ENCODE measurements around the gene ABHD17A. TPM values are rescaled to one million over a fixed set of nuclear protein-coding genes. Genes with fewer than 3 reads are reported as not detected.

Gene ABHD17A
- total and polyA plus RNA-seq, 9 of the 15 experiments (the other 6 are each of a cell fraction or from before 2014, with no cell fraction given) = 0.04 to 135 (median 21.8) TPM; not detected in 1

Other genes starting within 250 kb of the ABHD17A start
Only the 7 nearest of the 12 such genes appear.
- gene ATP8B3, start 73.2 kb downstream of the ABHD17A start, total RNA-seq (2014; rRNA removed) = 3.2 and 5.0 TPM in 2 replicates
- 3.2 and 3.6 TPM in 2 replicates for gene ATP8B3, start 73.2 kb downstream of the ABHD17A start, total RNA-seq (2014; rRNA removed; fragmentation: Illumina TruSeq; extraction: Trizol)
- gene ATP8B3, start 73.2 kb downstream of the ABHD17A start, total RNA-seq (2015; rRNA removed; fragmentation: Illumina TruSeq; extraction: Trizol) = 3.8 and 4.3 TPM in 2 replicates
- 12.3 and 13.2 TPM in 2 replicates for gene ATP8B3, start 73.2 kb downstream of the ABHD17A start, total RNA-seq (2021)
- gene ATP8B3, start 73.2 kb downstream of the ABHD17A start, polyA plus RNA-seq (2011; rRNA removed) = 8.3 and 13.2 TPM in 2 replicates
- gene ATP8B3, start 73.2 kb downstream of the ABHD17A start, polyA plus RNA-seq (2014; fragmentation: Illumina TruSeq; extraction: Trizol) = 6.0 and 6.4 TPM in 2 replicates
- gene ATP8B3, start 73.2 kb downstream of the ABHD17A start, polyA plus RNA-seq (2014; fragmentation: Nextera tagmentation; extraction: Ambion mirVana) = 1 to 10 TPM; 1.2 to 2.2 TPM
- 10.1 and 11.9 TPM in 2 replicates for gene ATP8B3, start 73.2 kb downstream of the ABHD17A start, polyA plus RNA-seq (2014; rRNA removed)
- gene REXO1, start 37.0 kb downstream of the ABHD17A start, total RNA-seq (2014; rRNA removed) = 15.8 and 21.9 TPM in 2 replicates
- gene REXO1, start 37.0 kb downstream of the ABHD17A start, total RNA-seq (2014; rRNA removed; fragmentation: Illumina TruSeq; extraction: Trizol) = 3.5 and 4.5 TPM in 2 replicates
- gene REXO1, start 37.0 kb downstream of the ABHD17A start, total RNA-seq (2015; rRNA removed; fragmentation: Illumina TruSeq; extraction: Trizol) = 15.8 and 20.8 TPM in 2 replicates
- gene REXO1, start 37.0 kb downstream of the ABHD17A start, total RNA-seq (2021) = 52.4 and 63.3 TPM in 2 replicates
- gene REXO1, start 37.0 kb downstream of the ABHD17A start, polyA plus RNA-seq (2011; rRNA removed) = 14.6 and 21.5 TPM in 2 replicates
- 16.7 and 40.7 TPM in 2 replicates for gene REXO1, start 37.0 kb downstream of the ABHD17A start, polyA plus RNA-seq (2014; fragmentation: Illumina TruSeq; extraction: Trizol)
- gene REXO1, start 37.0 kb downstream of the ABHD17A start, polyA plus RNA-seq (2014; fragmentation: Nextera tagmentation; extraction: Ambion mirVana) = under 1 TPM; 0.04 to 0.29 TPM
- gene REXO1, start 37.0 kb downstream of the ABHD17A start, polyA plus RNA-seq (2014; rRNA removed) = 31.0 and 50.1 TPM in 2 replicates
- 15.5 and 22.0 TPM in 2 replicates for gene KLF16, start 21.9 kb downstream of the ABHD17A start, total RNA-seq (2014; rRNA removed)
- 3.4 and 3.8 TPM in 2 replicates for gene KLF16, start 21.9 kb downstream of the ABHD17A start, total RNA-seq (2014; rRNA removed; fragmentation: Illumina TruSeq; extraction: Trizol)
- 7.9 and 9.4 TPM in 2 replicates for gene KLF16, start 21.9 kb downstream of the ABHD17A start, total RNA-seq (2015; rRNA removed; fragmentation: Illumina TruSeq; extraction: Trizol)
- 59.1 and 60.4 TPM in 2 replicates for gene KLF16, start 21.9 kb downstream of the ABHD17A start, total RNA-seq (2021)
- gene KLF16, start 21.9 kb downstream of the ABHD17A start, polyA plus RNA-seq (2011; rRNA removed) = 3.7 and 4.8 TPM in 2 replicates
- gene KLF16, start 21.9 kb downstream of the ABHD17A start, polyA plus RNA-seq (2014; fragmentation: Illumina TruSeq; extraction: Trizol) = 6.8 and 13.1 TPM in 2 replicates
- under 1 TPM; 0.04 to 0.10 TPM for gene KLF16, start 21.9 kb downstream of the ABHD17A start, polyA plus RNA-seq (2014; fragmentation: Nextera tagmentation; extraction: Ambion mirVana)
- 15.4 and 27.5 TPM in 2 replicates for gene KLF16, start 21.9 kb downstream of the ABHD17A start, polyA plus RNA-seq (2014; rRNA removed)
- gene ADAT3, start 19.9 kb upstream of the ABHD17A start, total RNA-seq (2014; rRNA removed) = 7.8 and 10.4 TPM in 2 replicates
- not detected in 2 replicates for gene ADAT3, start 19.9 kb upstream of the ABHD17A start, total RNA-seq (2014; rRNA removed; fragmentation: Illumina TruSeq; extraction: Trizol)
- gene ADAT3, start 19.9 kb upstream of the ABHD17A start, total RNA-seq (2015; rRNA removed; fragmentation: Illumina TruSeq; extraction: Trizol) = 0.72 and 1.7 TPM in 2 replicates
- 15.1 and 15.6 TPM in 2 replicates for gene ADAT3, start 19.9 kb upstream of the ABHD17A start, total RNA-seq (2021)
- gene ADAT3, start 19.9 kb upstream of the ABHD17A start, polyA plus RNA-seq (2011; rRNA removed) = 0.67 and 1.1 TPM in 2 replicates
- 0.68 TPM in 1 of 2 replicates, not detected in the other for gene ADAT3, start 19.9 kb upstream of the ABHD17A start, polyA plus RNA-seq (2014; fragmentation: Illumina TruSeq; extraction: Trizol)
- not detected for gene ADAT3, start 19.9 kb upstream of the ABHD17A start, polyA plus RNA-seq (2014; fragmentation: Nextera tagmentation; extraction: Ambion mirVana)
- gene ADAT3, start 19.9 kb upstream of the ABHD17A start, polyA plus RNA-seq (2014; rRNA removed) = 9.2 and 10.2 TPM in 2 replicates
- 20.9 and 26.4 TPM in 2 replicates for gene SCAMP4, start 19.9 kb upstream of the ABHD17A start, total RNA-seq (2014; rRNA removed)
- 4.1 and 5.6 TPM in 2 replicates for gene SCAMP4, start 19.9 kb upstream of the ABHD17A start, total RNA-seq (2014; rRNA removed; fragmentation: Illumina TruSeq; extraction: Trizol)
- gene SCAMP4, start 19.9 kb upstream of the ABHD17A start, total RNA-seq (2015; rRNA removed; fragmentation: Illumina TruSeq; extraction: Trizol) = 12.8 and 13.2 TPM in 2 replicates
- gene SCAMP4, start 19.9 kb upstream of the ABHD17A start, total RNA-seq (2021) = 40.3 and 45.9 TPM in 2 replicates
- 6.7 and 8.9 TPM in 2 replicates for gene SCAMP4, start 19.9 kb upstream of the ABHD17A start, polyA plus RNA-seq (2011; rRNA removed)
- gene SCAMP4, start 19.9 kb upstream of the ABHD17A start, polyA plus RNA-seq (2014; fragmentation: Illumina TruSeq; extraction: Trizol) = 15.2 and 26.1 TPM in 2 replicates
- under 1 TPM; 0.81 to 0.89 TPM for gene SCAMP4, start 19.9 kb upstream of the ABHD17A start, polyA plus RNA-seq (2014; fragmentation: Nextera tagmentation; extraction: Ambion mirVana)
- gene SCAMP4, start 19.9 kb upstream of the ABHD17A start, polyA plus RNA-seq (2014; rRNA removed) = 17.1 and 19.3 TPM in 2 replicates
- 105 and 124 TPM in 2 replicates for gene CSNK1G2, start 55.7 kb upstream of the ABHD17A start, total RNA-seq (2014; rRNA removed)
- 9.8 and 25.1 TPM in 2 replicates for gene CSNK1G2, start 55.7 kb upstream of the ABHD17A start, total RNA-seq (2014; rRNA removed; fragmentation: Illumina TruSeq; extraction: Trizol)
- gene CSNK1G2, start 55.7 kb upstream of the ABHD17A start, total RNA-seq (2015; rRNA removed; fragmentation: Illumina TruSeq; extraction: Trizol) = 60.4 and 66.9 TPM in 2 replicates
- gene CSNK1G2, start 55.7 kb upstream of the ABHD17A start, total RNA-seq (2021) = 91.3 and 95.8 TPM in 2 replicates
- gene CSNK1G2, start 55.7 kb upstream of the ABHD17A start, polyA plus RNA-seq (2011; rRNA removed) = 49.5 and 66.2 TPM in 2 replicates
- gene CSNK1G2, start 55.7 kb upstream of the ABHD17A start, polyA plus RNA-seq (2014; fragmentation: Illumina TruSeq; extraction: Trizol) = 45.2 and 91.1 TPM in 2 replicates
- under 1 TPM; 0.48 to 0.72 TPM for gene CSNK1G2, start 55.7 kb upstream of the ABHD17A start, polyA plus RNA-seq (2014; fragmentation: Nextera tagmentation; extraction: Ambion mirVana)
- gene CSNK1G2, start 55.7 kb upstream of the ABHD17A start, polyA plus RNA-seq (2014; rRNA removed) = 119 and 126 TPM in 2 replicates
- 5.6 and 8.1 TPM in 2 replicates for gene BTBD2, start 130.2 kb upstream of the ABHD17A start, total RNA-seq (2014; rRNA removed)
- gene BTBD2, start 130.2 kb upstream of the ABHD17A start, total RNA-seq (2014; rRNA removed; fragmentation: Illumina TruSeq; extraction: Trizol) = 1.5 and 2.0 TPM in 2 replicates
- 6.4 and 6.9 TPM in 2 replicates for gene BTBD2, start 130.2 kb upstream of the ABHD17A start, total RNA-seq (2015; rRNA removed; fragmentation: Illumina TruSeq; extraction: Trizol)
- gene BTBD2, start 130.2 kb upstream of the ABHD17A start, total RNA-seq (2021) = 13.3 and 15.6 TPM in 2 replicates
- gene BTBD2, start 130.2 kb upstream of the ABHD17A start, polyA plus RNA-seq (2011; rRNA removed) = 10.2 and 30.9 TPM in 2 replicates
- 7.4 and 11.0 TPM in 2 replicates for gene BTBD2, start 130.2 kb upstream of the ABHD17A start, polyA plus RNA-seq (2014; fragmentation: Illumina TruSeq; extraction: Trizol)
- under 1 TPM; 0.10 to 0.28 TPM for gene BTBD2, start 130.2 kb upstream of the ABHD17A start, polyA plus RNA-seq (2014; fragmentation: Nextera tagmentation; extraction: Ambion mirVana)
- gene BTBD2, start 130.2 kb upstream of the ABHD17A start, polyA plus RNA-seq (2014; rRNA removed) = 9.6 TPM in 2 replicates

Measured in K562 (cell line).